HG03354 (cell line): ENCODE results near the gene TBC1D4.

Experiments
- ATAC-seq: cut with Tn5 transposase; IDR thresholded peaks from one replicate; pipeline ENCODE4 v1.9.1; 2021; ENCODE audit warnings: mild to moderate bottlenecking; ENCODE audit not compliant: unreplicated experiment, poor library complexity, severe bottlenecking

TBC1D4 gene

DNA sequence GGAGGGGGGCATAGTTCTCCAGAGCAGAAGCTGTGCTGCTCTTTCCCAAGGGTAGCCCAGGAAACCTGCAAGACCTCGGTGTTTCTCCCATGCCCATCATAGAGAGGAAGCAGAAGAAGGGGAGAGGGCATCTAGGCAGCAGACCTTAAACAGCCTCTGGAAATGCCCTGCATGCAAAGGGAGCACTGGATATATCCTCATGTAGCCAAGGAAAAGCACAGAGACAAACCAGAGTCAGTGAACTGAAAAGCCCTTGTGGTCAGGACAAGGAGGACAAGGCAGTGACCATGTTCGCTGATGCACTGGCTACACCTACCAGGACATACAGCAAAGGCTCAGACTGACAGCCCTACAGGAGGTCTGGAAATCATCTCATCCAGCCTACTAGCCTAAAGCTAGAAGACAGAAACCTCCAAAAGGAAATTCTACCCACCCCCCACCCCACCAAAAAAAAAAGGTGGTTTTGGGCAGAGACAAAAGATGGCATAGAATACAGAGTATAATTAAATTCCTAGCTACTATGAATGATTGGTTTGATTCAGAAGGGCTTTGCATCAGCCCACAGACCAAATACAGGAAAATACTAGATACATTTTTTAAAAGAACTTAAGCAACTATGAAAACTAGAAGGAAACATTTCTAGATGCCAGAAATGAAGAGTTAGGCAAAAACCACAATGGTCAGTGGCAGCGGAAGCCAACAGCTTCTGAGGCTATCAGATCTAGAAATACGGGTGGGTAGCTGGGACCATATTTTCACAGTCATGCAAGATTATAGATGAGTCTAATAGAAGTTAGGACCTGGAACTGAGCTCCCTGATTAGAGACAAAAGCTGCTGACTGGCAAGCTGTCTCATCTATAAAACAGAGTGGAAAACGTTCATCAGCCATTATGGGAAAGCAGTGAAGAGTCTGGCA is 4.4 kb upstream of the TBC1D4 start:
- ATAC-seq = no peak

DNA sequence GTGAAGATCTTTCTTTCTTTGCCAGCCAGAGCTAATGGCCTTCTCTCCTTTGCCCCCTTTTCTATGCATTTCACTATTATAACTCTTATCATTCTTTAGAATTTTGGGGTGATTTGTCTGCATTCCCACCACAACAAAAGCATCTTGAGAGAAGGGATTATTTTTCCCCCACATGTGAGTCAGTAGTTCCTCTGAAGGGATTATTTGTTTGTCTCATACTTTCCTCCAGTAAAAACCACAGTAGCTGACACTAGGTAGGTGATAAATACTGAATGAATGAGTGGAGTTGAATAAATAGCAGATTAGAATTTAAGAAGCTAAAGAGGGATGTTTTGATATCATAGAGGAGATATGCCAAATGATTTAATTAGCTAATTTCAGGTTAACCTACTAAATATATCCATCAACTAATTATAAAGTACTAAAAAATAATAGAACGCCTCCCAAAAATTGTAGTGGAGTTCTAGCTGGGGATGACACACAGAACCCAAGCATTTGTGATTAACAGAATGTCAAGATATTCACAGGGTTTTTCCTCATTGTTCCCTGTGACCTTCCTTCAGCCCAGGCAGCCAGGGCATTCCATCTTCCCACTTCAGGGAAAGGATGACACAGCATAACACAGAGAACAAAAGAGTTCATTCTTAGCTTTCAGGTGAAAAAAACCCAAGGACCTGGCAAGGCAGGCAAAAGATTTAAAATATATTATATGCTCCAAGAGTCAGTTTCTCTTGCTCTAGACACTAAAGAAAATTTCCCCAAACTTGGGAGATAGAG is 3.5 kb upstream of the TBC1D4 start:
- ATAC-seq = no peak

DNA sequence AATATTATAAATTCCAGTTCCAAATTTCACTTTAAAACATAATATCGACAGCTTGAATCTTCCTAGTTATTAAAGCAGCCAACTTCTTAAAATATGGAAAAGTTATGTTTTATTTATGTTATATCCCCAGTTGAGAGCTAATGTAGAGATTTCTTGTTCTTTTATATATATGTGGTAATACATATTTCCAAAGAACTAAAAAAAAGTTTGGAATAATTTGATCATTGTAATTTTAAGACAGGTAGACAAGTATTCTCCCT is 781 bp upstream of the TBC1D4 start:
- ATAC-seq = no peak

DNA sequence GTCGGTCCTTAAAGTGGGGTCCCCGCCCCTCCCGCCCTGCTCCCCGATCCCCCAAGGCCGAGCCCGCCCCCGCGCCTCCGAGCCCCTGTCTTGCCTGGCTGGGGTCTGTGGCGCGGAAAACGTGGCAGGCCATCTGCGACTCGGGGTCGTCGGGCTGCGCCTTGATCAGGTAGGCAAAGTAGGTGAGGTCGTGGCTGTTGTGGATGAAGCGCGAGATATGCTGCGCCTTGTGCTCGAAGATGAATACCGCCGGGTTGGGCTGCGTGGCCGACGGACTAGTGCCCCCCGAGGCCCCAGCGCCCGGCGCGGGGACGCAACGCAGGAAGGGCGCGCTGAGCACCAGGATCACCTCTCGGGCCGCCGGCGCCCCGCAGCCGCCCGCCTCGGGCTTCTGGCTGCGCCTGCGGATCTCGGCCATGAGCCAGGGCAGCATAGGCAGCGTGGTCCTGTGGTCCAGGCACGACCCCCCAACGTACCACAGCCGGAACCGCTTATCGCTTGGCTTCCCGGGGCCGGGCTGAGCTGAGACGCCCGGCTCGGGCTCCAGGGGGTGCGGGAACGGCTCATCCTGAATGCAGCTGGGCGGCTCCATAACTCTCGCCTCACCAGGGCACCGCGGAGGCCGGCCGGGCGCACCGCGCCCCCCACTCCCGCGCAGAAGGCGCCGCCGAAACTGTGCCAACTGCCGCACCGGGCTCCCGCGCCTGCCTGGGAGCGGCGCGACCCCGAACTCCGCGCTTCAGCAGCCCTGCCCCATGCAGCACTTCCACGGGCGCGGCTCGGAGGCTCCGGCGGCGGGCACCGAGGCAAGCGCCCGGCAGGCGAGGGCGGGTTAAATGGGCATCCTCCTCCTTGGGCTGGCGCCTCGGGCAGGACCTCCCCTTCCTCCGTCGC is 546 bp downstream of the TBC1D4 start:
- ATAC-seq = peak; percentile 31

DNA sequence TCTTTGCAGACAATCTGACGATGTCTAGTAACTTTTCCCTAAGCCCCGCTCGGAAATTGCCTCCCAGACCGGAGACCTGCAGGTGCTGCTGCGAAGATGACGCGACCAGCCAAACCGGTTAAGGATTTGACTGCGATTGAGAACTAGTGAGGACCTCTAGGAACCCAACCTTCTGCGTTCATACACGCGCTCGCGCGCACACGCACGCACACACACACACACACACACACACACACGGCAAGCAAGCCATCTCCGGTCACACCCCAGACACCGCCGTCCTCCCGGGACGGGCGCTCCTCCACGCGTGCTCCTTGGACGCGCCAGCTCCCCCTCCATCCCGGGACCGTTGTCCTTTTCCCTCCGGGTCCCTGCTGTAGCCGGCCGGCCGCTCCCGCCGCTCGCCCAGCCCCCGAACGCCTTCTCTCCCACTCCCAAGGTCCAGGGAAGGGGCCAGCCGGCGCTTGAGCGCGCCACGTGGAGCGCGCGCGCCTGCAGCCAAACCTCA is 1.2 kb downstream of the TBC1D4 start:
- ATAC-seq = no peak

DNA sequence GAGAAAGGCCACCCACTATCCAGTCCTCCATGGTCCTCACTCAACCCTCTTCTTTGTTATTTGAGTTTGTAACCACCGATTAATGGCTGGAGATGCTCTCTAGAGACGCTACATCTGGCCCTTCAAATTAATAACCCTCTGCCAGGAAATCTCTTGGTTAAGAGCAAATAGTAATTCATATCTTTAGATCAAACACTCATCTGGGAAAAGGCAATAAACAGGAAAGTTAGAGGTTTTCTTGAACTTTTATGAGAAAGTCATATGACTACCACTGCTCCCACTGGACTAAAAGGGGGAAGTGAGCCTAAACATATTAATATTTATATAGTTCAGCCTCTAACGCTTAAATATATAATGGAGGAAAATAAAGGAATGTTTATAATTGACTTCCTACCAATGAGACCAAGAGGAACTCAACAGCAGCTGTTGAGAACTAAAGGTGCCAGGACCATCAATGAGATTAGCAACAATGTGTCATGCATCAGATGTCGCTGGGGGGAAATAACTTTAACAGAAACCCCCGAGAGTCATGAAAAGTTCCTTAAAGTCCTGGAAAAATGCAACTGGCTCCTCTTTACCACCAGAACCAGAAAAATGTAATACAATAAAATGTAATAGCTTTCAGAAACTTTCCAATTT is 2.7 kb downstream of the TBC1D4 start:
- no peak for ATAC-seq

DNA sequence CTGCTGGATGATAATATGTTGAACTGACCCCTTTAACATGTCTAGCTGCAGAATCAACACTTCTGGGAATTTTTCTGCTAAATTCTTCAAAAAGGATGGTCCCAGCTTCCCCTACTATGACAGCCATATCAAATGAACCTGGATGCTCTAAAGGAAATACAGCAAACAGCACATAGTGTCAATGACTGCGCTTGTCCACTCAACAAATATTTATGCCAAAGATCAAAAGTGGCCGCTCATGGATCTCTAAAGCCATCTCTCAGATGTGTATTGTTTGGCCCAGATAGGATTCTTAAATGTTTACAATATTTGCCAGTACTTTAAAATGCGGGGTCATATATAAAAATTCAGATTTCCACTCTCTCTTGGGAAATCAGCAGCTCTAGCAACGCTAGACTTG is 3.3 kb downstream of the TBC1D4 start:
- ATAC-seq = no peak

DNA sequence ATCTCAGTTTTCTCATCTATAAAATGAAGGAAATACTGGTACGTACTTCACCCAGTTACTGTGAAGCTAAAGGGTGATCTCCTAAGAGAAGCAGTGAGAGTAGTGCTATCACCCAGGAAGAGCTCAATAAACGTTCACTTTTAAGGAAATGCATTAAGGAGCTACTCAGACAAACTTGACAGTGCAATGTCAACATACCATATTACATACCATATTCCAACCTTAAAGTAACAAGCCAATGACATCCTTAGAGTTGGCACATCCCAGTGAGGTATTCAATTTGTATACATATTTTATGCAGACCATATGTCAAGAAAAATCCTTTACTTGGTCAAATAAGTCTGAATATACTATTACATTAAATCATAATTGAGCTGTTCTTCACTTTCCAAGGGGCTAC is 7.0 kb downstream of the TBC1D4 start:
- no peak for ATAC-seq

DNA sequence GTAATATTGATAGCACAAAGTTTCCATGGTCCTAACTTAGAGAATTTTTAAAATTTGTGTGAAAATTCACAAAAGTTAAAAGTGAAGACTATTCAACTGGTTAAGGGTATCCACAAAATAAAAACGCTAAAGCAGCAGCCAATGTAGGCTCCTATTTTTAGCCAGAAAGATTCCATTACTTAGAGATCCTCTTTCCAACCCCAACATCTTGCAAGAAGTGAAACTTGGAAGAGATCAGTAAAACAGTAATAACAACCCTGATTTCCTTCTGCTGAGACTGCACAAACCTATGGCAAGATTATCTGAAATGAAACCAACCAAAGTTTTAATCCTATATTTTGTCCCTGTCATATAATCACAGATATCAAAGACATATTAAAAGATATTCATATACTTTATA is 8.5 kb downstream of the TBC1D4 start:
- no peak for ATAC-seq

DNA sequence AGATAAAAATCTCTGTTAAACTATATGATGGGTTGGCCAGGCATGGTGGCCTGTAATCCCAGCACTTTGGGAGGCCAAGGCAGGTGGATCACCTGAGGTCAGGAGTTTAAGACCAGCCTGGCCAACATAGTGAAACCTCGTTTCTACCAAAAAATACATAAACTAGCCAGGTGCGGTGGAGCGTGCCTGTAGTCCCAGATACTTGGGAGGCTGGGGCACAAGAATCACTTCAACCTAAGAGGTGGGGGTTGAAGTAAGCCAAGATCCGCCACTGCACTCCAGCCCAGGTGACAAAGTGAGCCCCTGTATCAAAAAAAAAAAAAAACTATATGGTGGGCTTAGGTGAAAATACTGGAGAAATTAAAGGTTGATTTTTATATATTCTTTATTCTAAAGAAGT is 11.3 kb downstream of the TBC1D4 start:
- ATAC-seq = no peak

DNA sequence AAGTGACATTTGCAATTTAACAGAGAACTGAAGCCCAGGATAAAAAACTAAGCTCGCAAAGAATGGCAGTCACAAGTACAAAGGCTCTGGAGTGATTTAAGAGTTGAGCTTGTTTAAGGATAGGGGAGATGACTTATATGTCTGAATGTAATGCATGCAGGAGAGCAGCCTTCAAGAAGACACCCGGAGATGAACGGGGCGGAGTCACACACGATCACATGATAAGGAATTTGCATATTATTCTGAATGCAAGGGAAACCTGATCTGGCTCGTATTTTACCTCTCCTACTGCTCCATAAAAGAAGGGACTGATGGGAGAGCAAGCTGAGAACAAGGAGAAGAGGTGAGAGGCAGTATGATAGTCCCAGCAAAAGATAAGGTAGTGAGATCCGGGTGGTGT is 12.9 kb downstream of the TBC1D4 start:
- ATAC-seq = no peak

DNA sequence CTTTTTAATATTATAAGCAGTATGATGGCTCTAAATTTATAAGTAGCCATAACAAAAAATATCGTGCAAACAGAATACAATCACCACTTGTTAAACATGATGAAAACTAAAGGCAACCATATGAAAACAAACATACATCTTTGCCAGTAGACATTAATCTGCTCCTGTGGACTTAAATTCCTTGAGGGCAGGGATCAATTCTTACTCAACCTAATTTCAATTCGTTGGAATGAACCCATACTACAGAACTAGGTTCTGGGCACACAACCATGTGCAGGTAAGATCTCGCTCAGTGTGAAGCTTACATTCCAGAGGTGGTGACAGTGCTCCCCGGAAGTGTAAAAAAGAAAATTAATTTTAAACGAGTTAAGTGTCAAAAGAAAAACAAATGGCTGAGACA is 13.4 kb downstream of the TBC1D4 start:
- no peak for ATAC-seq

DNA sequence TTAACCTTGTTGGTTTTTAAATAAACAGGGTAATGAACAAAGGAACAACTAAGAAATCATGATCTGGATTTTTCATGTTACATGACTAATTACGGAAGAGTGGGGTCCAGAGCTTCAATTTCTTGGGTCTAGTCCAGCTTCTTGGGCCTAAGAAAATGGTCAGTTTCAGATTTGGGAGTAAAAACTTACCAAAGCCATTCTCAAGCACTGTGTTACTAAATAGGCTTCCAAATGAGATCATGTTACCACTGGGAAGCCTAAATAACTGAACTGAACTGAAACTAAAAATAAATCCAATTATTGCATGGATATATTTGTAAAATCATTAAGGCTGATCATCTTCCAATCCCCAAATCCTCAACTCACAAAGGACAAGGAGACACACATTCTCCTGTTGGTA is 13.9 kb downstream of the TBC1D4 start:
- no peak for ATAC-seq

DNA sequence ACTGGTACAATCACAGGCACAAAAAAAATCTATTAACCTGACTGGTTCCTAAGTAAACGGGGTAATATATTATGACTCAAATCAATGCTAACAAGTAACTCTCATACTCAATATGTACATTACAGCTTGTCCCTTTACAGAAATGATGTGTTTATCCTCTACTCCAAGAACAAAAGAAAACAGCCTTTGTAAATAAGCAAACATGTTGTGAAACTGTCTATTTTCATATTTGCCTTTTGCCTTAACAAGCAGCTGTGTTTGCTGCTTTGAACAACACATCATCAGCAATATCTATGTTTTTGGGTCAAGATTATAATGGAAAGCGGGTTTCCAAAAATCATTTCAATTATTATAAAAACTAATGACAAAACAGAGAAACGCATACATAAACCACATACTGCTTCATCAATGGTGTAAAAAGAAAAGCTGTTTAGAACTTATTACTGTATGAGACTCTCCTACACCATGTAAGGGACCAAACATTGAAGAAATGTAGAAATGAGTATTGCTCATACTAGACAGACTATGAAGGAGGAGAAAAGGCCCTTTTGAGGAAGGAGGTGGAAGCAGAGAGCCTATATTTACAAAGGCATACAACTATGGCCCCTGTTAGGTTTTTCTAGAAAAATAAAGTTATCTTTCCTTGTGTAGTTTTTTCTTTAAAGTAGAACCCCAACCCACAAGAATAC is 14.8 kb downstream of the TBC1D4 start:
- peak; percentile 48 for ATAC-seq

DNA sequence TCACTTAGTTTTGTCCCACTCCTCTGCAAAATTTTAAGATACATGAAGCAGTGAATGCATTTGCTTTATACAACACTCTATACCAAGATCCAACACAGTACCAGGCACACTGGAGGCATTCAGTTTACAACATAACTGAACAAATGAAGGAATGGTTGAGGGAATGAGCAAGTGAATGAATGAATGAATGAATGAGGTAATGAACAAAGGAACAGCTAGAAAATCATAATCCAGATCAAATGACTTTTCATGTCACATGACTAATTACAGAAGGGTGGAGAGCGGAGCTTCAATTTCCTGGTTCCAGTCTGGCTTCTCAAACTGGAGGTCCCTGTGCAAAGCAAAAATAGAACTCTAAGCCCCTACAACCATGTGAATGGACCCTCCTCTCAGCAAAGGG is 16.7 kb downstream of the TBC1D4 start:
- ATAC-seq = no peak

DNA sequence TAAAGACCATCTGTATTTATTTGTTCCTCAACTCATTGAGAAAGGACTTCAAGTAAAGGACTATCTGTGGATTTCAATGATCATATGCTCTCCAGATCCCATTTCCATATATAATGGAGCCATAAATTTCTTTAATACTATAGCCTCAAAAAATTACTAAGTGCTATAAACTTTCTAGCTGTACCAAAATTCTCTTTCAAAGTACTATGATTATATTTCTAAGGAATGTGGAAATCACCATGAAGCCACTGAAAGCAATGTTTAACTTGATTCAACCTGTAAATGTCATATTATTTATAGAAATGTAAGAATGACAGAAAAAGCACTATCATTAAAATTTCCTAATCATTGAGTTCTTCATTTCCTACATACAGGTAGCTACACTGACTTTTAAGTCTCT is 20.7 kb downstream of the TBC1D4 start:
- ATAC-seq = no peak

DNA sequence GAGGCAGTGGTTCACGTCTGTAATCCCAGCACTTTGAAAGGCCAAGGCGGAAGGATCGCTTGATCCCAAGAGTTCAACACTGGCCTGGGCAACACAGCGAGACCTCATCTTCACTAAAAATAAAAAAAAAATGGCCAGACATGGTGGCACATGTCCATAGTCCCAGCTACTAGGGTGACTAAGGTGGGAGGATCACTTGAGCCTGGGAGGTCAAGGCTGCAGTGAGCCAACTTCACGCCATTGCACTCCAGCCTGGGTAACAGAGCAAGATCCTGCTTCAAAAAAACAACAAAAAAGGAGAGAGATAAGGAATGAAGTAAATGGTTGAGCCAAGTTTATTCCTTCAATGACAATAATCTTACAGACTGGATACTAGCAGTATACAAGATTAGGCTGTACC is 21.3 kb downstream of the TBC1D4 start:
- ATAC-seq = no peak

DNA sequence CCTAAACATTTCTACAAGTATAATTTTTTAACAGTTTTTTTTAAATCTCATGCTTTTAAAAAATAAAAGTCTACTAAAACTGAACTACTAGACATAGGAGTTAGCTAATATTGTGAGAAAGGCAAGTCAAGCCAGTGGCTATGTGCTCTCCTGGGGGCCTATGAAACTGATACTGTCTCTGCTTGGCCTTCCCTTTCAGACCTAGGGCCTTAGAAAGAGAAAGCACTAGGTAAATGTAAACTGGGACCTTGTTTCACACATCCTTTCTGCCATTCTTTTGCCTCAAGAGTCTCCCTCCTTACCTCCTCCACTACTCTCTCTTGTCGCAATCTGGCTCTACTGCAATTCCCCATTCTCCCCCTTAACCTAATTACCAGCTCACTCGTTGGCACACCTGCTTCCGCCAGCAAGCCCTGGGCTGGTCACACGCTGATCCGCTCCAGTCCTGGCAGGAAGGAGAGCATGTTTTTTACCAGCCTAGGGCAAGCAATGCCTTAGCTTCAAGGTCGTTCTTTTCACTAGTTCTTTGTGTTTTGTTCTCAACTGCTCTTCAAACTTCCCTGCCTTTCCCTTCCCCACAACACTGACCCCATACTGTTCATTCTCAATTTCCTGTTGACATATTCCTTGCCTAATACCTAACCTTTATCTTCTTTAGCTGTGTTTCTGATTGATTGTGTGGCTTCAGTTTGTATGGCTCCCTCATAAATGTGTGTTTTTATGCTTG is 23.1 kb downstream of the TBC1D4 start:
- peak; percentile 100 for ATAC-seq

DNA sequence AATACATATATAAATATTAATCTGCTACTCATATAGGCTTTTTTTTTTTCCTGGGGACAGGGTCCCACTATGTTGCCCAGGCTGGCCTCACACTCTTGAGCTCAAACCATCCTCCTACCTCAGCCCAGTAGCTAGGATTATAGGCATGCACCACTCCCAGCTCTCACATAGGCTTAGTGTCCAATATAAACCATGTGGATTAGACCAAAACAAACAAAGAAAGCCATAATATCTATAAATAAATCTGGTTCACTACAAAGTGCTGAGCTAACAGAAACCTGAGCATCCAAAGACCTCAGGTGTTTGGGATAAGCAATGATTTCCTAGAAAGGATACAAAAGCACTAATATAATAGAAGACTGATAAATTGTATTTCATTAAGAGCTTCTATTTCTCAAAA is 26.0 kb downstream of the TBC1D4 start:
- no peak for ATAC-seq
